A673 (cell line): ENCODE results near the gene SFXN1.

Experiments used
- CTCF ChIP-seq: fragments of 300-800, 200-600 bp; sonication (generic); conservative IDR thresholded peaks from 2 replicates; pipeline ENCODE4 v1.5.1; 2017; ENCODE audit warnings: low read depth, mild to moderate bottlenecking, antibody characterized with exemption, low read length, moderate library complexity, mixed read lengths
- EZH2 ChIP-seq: fragments of 200-600 bp; sonication (generic); IDR thresholded peaks from 2 replicates; pipeline ENCODE4 v1.6.1; 2017; ENCODE audit warnings: borderline replicate concordance, low read depth, mild to moderate bottlenecking, mixed read lengths, antibody characterized with exemption, low read length; ENCODE audit not compliant: poor library complexity, severe bottlenecking

- no peak for TF ChIP-seq CTCF
- no peak for TF ChIP-seq EZH2
Observed at GRCh38 chr5:175471628-175472027, 6.7 kb upstream of the SFXN1 start.
